ENCODE data around the gene OR2D3.
"Not testable (repeated sequence)": the region's sequence is repeated elsewhere in the genome, so short reads cannot be mapped to it uniquely, and the experiment has no call there.

Gene OR2D3

GRCh38 chr11:6889835-6890234, 31.0 kb upstream of the OR2D3 start:
- Histone ChIP-seq H3K4me1 (ENCODE audit: insufficient read depth, insufficient read length) (no peaks in the 10 kb centered on the region), H3K27me3 (ENCODE audit: insufficient read depth, insufficient read length) (no peaks in the 10 kb centered on the region), H3K36me3 (ENCODE audit: insufficient read depth, insufficient read length, low read length) (no peaks in the 10 kb centered on the region), H3K9ac (ENCODE audit: insufficient read length, low read depth) (no peak overlapping the region), H3K9me3 (ENCODE audit: insufficient read depth, low read length) (no peaks in the 10 kb centered on the region), H3K4me3 (ENCODE audit: insufficient read length, low read depth) (no peak overlapping the region)
- no peak for DNase-seq (ENCODE audit: low read depth, low spot score)
- TF ChIP-seq ZNF274 (IDR thresholded peaks at IDR 0.05; ENCODE audit: low read depth, low read length) (no peak), YY1 (IDR thresholded peaks at IDR 0.05; ENCODE audit: insufficient read depth, insufficient read length) (no peak), SUZ12 (IDR thresholded peaks at IDR 0.05; ENCODE audit: extremely low read depth, insufficient read depth, insufficient read length) (no peak)

- H3K36me3 ChIP-seq (ENCODE audit: insufficient read depth, insufficient read length, low read length), result no peaks in the 10 kb centered on the region
- H3K4me3 ChIP-seq (ENCODE audit: insufficient read length, low read depth), result no peak within 1 kb of the TSS
- no peaks in the 10 kb centered on the region for H3K4me1 ChIP-seq (ENCODE audit: insufficient read depth, insufficient read length)
- H3K27me3 ChIP-seq (ENCODE audit: insufficient read depth, insufficient read length), result no peaks in the 10 kb centered on the region
- no peak for DNase-seq (ENCODE audit: low read depth, low spot score)
- TF ChIP-seq YY1 (IDR thresholded peaks at IDR 0.05; ENCODE audit: insufficient read depth, insufficient read length) (no peak), SUZ12 (IDR thresholded peaks at IDR 0.05; ENCODE audit: extremely low read depth, insufficient read depth, insufficient read length) (no peak), ZNF274 (IDR thresholded peaks at IDR 0.05; ENCODE audit: low read depth, low read length) (no peak)
- H3K9ac ChIP-seq (ENCODE audit: insufficient read length, low read depth), result no peak within 1 kb of the TSS
- no peaks in the 10 kb centered on the region for H3K9me3 ChIP-seq (ENCODE audit: insufficient read depth, low read length)
Measured at GRCh38 chr11:6892400-6892799, 28.4 kb upstream of the OR2D3 start, which contains the start of gene OR2D2. Gene OR2D2 (minus strand): TSS chr11:6892500. CDS start chr11:6892500, 0 bp downstream.

- H3K36me3 ChIP-seq (ENCODE audit: insufficient read depth, insufficient read length, low read length), result no peaks in the 10 kb centered on the region
- no peak overlapping the region for H3K4me3 ChIP-seq (ENCODE audit: insufficient read length, low read depth)
- no peak for TF ChIP-seq ZNF274 (IDR thresholded peaks at IDR 0.05; ENCODE audit: low read depth, low read length)
- H3K27me3 ChIP-seq (ENCODE audit: insufficient read depth, insufficient read length), result no peaks in the 10 kb centered on the region
- H3K4me1 ChIP-seq (ENCODE audit: insufficient read depth, insufficient read length), result no peaks in the 10 kb centered on the region
- DNase-seq (ENCODE audit: low read depth, low spot score), result no peak
- no peak overlapping the region for H3K9ac ChIP-seq (ENCODE audit: insufficient read length, low read depth)
- no peaks in the 10 kb centered on the region for H3K9me3 ChIP-seq (ENCODE audit: insufficient read depth, low read length)
Measured at GRCh38 chr11:6894097-6894496, 26.7 kb upstream of the OR2D3 start.

GRCh38 chr11:6895010-6895409, 25.8 kb upstream of the OR2D3 start:
- Histone ChIP-seq H3K4me1 (ENCODE audit: insufficient read depth, insufficient read length) (no peaks in the 10 kb centered on the region), H3K9ac (ENCODE audit: insufficient read length, low read depth) (no peak overlapping the region), H3K27me3 (ENCODE audit: insufficient read depth, insufficient read length) (no peaks in the 10 kb centered on the region), H3K36me3 (ENCODE audit: insufficient read depth, insufficient read length, low read length) (no peaks in the 10 kb centered on the region), H3K9me3 (ENCODE audit: insufficient read depth, low read length) (no peaks in the 10 kb centered on the region), H3K4me3 (ENCODE audit: insufficient read length, low read depth) (no peak overlapping the region)
- no peak for TF ChIP-seq YY1 (IDR thresholded peaks at IDR 0.05; ENCODE audit: insufficient read depth, insufficient read length)
- TF ChIP-seq SUZ12 (IDR thresholded peaks at IDR 0.05; ENCODE audit: extremely low read depth, insufficient read depth, insufficient read length), result no peak
- TF ChIP-seq ZNF274 (IDR thresholded peaks at IDR 0.05; ENCODE audit: low read depth, low read length), result no peak
- no peak for DNase-seq (ENCODE audit: low read depth, low spot score)

GRCh38 chr11:6898911-6899310, 21.9 kb upstream of the OR2D3 start:
- Histone ChIP-seq H3K36me3 (ENCODE audit: insufficient read depth, insufficient read length, low read length) (no peaks in the 10 kb centered on the region), H3K9ac (ENCODE audit: insufficient read length, low read depth) (no peak overlapping the region), H3K4me1 (ENCODE audit: insufficient read depth, insufficient read length) (no peaks in the 10 kb centered on the region), H3K9me3 (ENCODE audit: insufficient read depth, low read length) (peaks cover under 1% of the 10 kb centered on the region; the same call in 1 of the 2 replicates), H3K27me3 (ENCODE audit: insufficient read depth, insufficient read length) (no peaks in the 10 kb centered on the region), H3K4me3 (ENCODE audit: insufficient read length, low read depth) (no peak overlapping the region)
- no peak for DNase-seq (ENCODE audit: low read depth, low spot score)
- no peak for TF ChIP-seq ZNF274 (IDR thresholded peaks at IDR 0.05; ENCODE audit: low read depth, low read length)
- TF ChIP-seq SUZ12 (IDR thresholded peaks at IDR 0.05; ENCODE audit: extremely low read depth, insufficient read depth, insufficient read length), result no peak
- TF ChIP-seq YY1 (IDR thresholded peaks at IDR 0.05; ENCODE audit: insufficient read depth, insufficient read length), result no peak

GRCh38 chr11:6900327-6900999, 20.3 kb upstream of the OR2D3 start:
- Histone ChIP-seq H3K4me3 (ENCODE audit: insufficient read length, low read depth) (no peak overlapping the region), H3K36me3 (ENCODE audit: insufficient read depth, insufficient read length, low read length) (no peaks in the 10 kb centered on the region), H3K9me3 (ENCODE audit: insufficient read depth, low read length) (peaks cover 9% of the 10 kb centered on the region; the same call in 1 of the 2 replicates), H3K27me3 (ENCODE audit: insufficient read depth, insufficient read length) (no peaks in the 10 kb centered on the region), H3K9ac (ENCODE audit: insufficient read length, low read depth) (no peak overlapping the region), H3K4me1 (ENCODE audit: insufficient read depth, insufficient read length) (no peaks in the 10 kb centered on the region)
- TF ChIP-seq ZNF274 (IDR thresholded peaks at IDR 0.05; ENCODE audit: low read depth, low read length) (no peak), SUZ12 (IDR thresholded peaks at IDR 0.05; ENCODE audit: extremely low read depth, insufficient read depth, insufficient read length) (no peak), YY1 (IDR thresholded peaks at IDR 0.05; ENCODE audit: insufficient read depth, insufficient read length) (no peak)
- DNase-seq (ENCODE audit: low read depth, low spot score), result no peak

GRCh38 chr11:6904804-6905203, 16.0 kb upstream of the OR2D3 start:
- H3K9me3 ChIP-seq (ENCODE audit: insufficient read depth, low read length); H3K9ac ChIP-seq (ENCODE audit: insufficient read length, low read depth); H3K4me3 ChIP-seq (ENCODE audit: insufficient read length, low read depth); H3K36me3 ChIP-seq (ENCODE audit: insufficient read depth, insufficient read length, low read length); H3K27me3 ChIP-seq (ENCODE audit: insufficient read depth, insufficient read length); H3K4me1 ChIP-seq (ENCODE audit: insufficient read depth, insufficient read length); DNase-seq (ENCODE audit: low read depth, low spot score): not testable (repeated sequence)

All from NT2/D1 (cell line).